Measurements from ENCODE around the gene TNF. TPM values are rescaled to one million over a fixed set of nuclear protein-coding genes. Genes with fewer than 3 reads are reported as not detected.

Gene TNF
- total RNA-seq, 1 donor from 2014 or later = 427 TPM

GRCh38 chr6:31619805-31620585 is 44.6 kb downstream of the TNF start:
- peak overlapping the region; percentile 98 for H3K27ac Mint-ChIP-seq
- no peaks in the 10 kb centered on the region for H3K9me3 Mint-ChIP-seq
- intact Hi-C loops (cut with micrococcal nuclease) = loop anchor here (1.0 to 5.0 kb wide), 19 partner anchors 22 to 1799 kb away; partner anchors contain the start of genes BAG6, CUTA, DDX39B and EHMT2
- H3K4me1 Mint-ChIP-seq (ENCODE audit: low read depth) = peaks cover 43% of the 10 kb centered on the region
- peak; percentile 98 for DNase-seq (ENCODE audit: low spot score)
- peak overlapping the region; percentile 79 for H3K4me3 Mint-ChIP-seq
- peaks cover 32% of the 10 kb centered on the region for H3K36me3 Mint-ChIP-seq (ENCODE audit: low read depth)
- H3K27me3 Mint-ChIP-seq (ENCODE audit: insufficient read depth) = no peaks in the 10 kb centered on the region

DNA sequence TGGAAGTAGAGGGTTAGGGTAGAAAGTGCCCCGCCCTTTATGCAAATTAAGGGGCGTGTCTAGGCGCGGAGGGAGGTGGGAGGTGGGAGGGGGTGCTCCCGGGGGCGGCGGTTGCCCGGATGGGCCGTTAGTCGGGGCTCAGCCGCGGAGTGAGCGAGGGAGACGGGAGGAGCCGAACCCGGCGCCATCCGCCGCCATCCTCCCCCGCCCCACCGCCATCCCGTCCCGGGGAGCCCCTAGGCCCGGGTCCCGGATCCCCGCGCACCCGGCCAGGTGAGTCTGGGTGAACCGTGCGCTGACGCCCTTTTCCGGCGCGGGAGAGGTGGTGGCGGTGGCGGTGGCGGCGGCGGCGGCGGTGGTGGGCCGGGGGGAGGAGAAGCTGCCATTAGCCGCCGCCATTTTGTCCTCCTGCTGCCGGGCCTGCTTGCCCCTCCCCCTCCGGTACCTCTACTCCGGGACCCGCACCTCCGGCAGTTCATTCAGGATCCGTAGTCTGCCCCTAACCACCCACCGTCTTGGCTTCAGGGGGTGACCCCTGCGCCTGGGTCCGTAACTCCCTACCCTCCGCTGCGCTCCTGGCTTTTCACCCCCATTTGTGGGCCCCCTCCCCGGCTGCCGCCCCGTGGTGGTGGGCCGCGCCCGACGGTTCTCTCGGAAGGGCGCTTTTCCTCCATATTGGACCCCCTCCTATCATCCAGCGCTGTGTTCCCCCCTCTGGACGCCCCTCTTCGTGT is 45.4 kb downstream of the TNF start, which contains the start of gene PRRC2A:
PRRC2A (plus strand) TSS at position 130 of the 734 bp plus-strand sequence. CDS start 2,075 bp downstream, outside the sequence.
- H3K4me1 Mint-ChIP-seq (ENCODE audit: low read depth) = peaks cover 43% of the 10 kb centered on the region

DNA sequence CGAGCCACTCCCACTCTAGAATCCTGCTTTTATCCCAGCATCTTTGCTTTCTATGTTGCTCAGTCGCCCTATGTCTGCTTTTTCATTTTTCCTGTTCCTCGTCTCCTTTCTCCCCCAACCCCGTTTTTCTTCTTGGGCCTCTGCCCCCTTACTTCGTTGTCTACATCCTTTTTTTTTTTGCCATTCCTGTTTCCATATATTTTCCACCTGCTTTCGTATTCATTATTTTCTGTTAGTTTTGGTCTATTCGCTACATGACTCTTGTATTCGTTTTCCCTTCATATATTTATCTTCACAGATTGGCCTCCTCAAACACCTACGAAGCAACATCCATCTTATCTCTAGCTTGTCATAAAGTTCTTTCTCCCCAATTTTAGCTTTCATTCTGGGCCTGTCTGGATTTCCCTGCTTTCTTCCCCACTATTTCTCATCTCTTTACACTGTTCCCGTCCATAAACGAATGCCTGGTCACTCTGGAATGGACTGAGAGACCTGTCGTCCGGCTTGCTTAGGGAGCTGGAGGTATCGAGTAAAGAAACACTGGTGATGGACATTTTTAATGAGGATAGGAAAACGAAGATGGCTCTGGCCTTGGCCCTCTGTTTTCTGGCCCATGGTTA is 46.1 kb downstream of the TNF start:
- intact Hi-C loops (cut with micrococcal nuclease) = loop anchor here (2.0 kb wide), 7 partner anchors 47 to 1797 kb away; partner anchors contain the start of genes CUTA, EHMT2, NEU1 and TNF
- Mint-ChIP-seq H3K4me3 (peak overlapping the region; percentile 97), H3K27me3 (ENCODE audit: insufficient read depth) (no peaks in the 10 kb centered on the region), H3K4me1 (ENCODE audit: low read depth) (peaks cover 41% of the 10 kb centered on the region), H3K9me3 (no peaks in the 10 kb centered on the region), H3K36me3 (ENCODE audit: low read depth) (peaks cover 47% of the 10 kb centered on the region), H3K27ac (peak overlapping the region; percentile 98)
- no peak for DNase-seq (ENCODE audit: low spot score)

More for the DNA sequence above, 45.4 kb downstream of the TNF start, which contains the start of gene PRRC2A:
- Mint-ChIP-seq H3K27ac (peak within 1 kb of the TSS; percentile 98), H3K36me3 (ENCODE audit: low read depth) (peaks cover 40% of the 10 kb centered on the region), H3K4me3 (peak within 1 kb of the TSS; percentile 97), H3K27me3 (ENCODE audit: insufficient read depth) (no peaks in the 10 kb centered on the region), H3K9me3 (no peaks in the 10 kb centered on the region)
- intact Hi-C loops (cut with micrococcal nuclease) = loop anchor here (1.0 to 2.0 kb wide), 18 partner anchors 22 to 1798 kb away; partner anchors contain the start of genes BAG6, CUTA, DDX39B and EHMT2
- peak; percentile 71 for DNase-seq (ENCODE audit: low spot score)

DNA sequence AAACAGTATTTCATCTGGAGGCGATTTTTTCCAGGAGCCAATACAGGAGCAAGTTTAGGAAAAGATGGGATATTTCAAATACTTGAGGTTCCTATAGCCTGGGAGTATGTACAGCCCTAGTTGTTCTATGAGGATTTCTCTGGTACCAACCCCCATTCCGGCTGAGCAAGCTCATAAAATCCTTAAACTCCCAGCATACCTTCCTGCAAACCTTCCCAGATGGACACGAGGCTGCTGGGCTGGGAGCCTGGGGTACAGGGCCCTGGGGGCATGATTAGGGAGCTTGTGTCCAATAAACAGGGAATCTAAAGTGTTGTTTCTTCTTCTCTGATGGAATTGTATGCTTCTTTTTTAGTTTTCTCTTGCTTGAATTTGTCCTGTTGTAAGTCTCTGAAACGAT is 46.6 kb downstream of the TNF start:
- Mint-ChIP-seq H3K4me1 (ENCODE audit: low read depth) (peaks cover 35% of the 10 kb centered on the region), H3K27ac (peak overlapping the region; percentile 98), H3K9me3 (no peaks in the 10 kb centered on the region), H3K27me3 (ENCODE audit: insufficient read depth) (no peaks in the 10 kb centered on the region), H3K4me3 (peak overlapping the region; percentile 97), H3K36me3 (ENCODE audit: low read depth) (peaks cover 49% of the 10 kb centered on the region)
- intact Hi-C loops (cut with micrococcal nuclease) = loop anchor here (2.0 kb wide), 7 partner anchors 47 to 1797 kb away; partner anchors contain the start of genes CUTA, EHMT2, NEU1 and TNF
- DNase-seq (ENCODE audit: low spot score) = no peak

DNA sequence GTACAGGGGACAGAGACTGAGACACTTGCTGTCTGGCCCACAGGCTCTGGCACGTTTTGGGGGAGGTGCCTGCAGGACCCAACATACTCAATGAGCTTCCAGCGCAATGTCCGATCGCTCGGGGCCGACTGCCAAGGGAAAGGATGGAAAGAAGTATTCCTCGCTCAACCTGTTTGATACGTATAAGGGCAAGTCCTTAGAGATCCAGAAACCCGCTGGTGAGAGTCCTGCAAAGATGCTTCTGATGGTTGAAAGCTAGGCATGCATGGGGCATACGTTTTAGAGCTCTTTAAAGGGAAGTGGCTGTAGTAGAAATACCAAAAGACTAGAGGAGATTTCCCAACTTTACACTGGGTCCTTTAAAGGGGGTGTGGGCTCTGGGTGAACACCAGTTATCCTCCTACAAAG is 47.3 kb downstream of the TNF start:
- DNase-seq (ENCODE audit: low spot score) = no peak
- intact Hi-C loops (cut with micrococcal nuclease) = no loop called here
- no peaks in the 10 kb centered on the region for H3K27me3 Mint-ChIP-seq (ENCODE audit: insufficient read depth)
- H3K4me1 Mint-ChIP-seq (ENCODE audit: low read depth) = peaks cover 41% of the 10 kb centered on the region
- H3K27ac Mint-ChIP-seq = peak overlapping the region; percentile 98
- peak overlapping the region; percentile 97 for H3K4me3 Mint-ChIP-seq
- peaks cover 56% of the 10 kb centered on the region for H3K36me3 Mint-ChIP-seq (ENCODE audit: low read depth)
- H3K9me3 Mint-ChIP-seq = no peaks in the 10 kb centered on the region

DNA sequence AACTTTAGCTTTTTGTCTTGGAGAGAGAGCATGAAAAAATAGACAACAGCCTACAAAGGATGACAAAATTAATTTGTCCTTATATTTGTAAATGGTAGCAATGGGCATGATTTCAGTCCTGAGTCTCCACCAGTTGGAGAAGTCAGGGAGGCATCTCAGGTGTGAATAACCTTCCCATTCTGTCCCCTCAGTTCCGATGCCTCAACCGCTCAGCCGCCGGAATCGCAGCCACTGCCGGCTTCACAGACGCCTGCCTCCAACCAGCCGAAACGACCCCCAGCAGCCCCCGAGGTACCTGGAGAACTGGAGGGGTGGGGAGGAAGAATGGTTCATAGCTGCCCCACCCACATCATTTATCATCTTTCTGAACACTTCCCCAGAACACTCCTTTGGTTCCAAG is 48.7 kb downstream of the TNF start:
- H3K4me1 Mint-ChIP-seq (ENCODE audit: low read depth) = peaks cover 43% of the 10 kb centered on the region
- H3K4me3 Mint-ChIP-seq = no peak overlapping the region
- no peak overlapping the region for H3K27ac Mint-ChIP-seq
- intact Hi-C loops (cut with micrococcal nuclease) = no loop called here
- no peak for DNase-seq (ENCODE audit: low spot score)
- no peaks in the 10 kb centered on the region for H3K27me3 Mint-ChIP-seq (ENCODE audit: insufficient read depth)
- H3K9me3 Mint-ChIP-seq = no peaks in the 10 kb centered on the region
- peaks cover 59% of the 10 kb centered on the region for H3K36me3 Mint-ChIP-seq (ENCODE audit: low read depth)

GRCh38 chr6:31626952-31627351 is 51.6 kb downstream of the TNF start:
- no peaks in the 10 kb centered on the region for H3K27me3 Mint-ChIP-seq (ENCODE audit: insufficient read depth)

GRCh38 chr6:31627690-31628287 is 52.4 kb downstream of the TNF start:
- no peaks in the 10 kb centered on the region for H3K27me3 Mint-ChIP-seq (ENCODE audit: insufficient read depth)
- intact Hi-C loops (cut with micrococcal nuclease) = no loop called here
- H3K4me3 Mint-ChIP-seq = no peak overlapping the region
- H3K27ac Mint-ChIP-seq = no peak overlapping the region
- H3K9me3 Mint-ChIP-seq = no peaks in the 10 kb centered on the region
- DNase-seq (ENCODE audit: low spot score) = no peak
- H3K4me1 Mint-ChIP-seq (ENCODE audit: low read depth) = peaks cover 27% of the 10 kb centered on the region
- peaks cover 69% of the 10 kb centered on the region for H3K36me3 Mint-ChIP-seq (ENCODE audit: low read depth)

More at GRCh38 chr6:31626952-31627351, 51.6 kb downstream of the TNF start:
- DNase-seq (ENCODE audit: low spot score) = no peak
- intact Hi-C loops (cut with micrococcal nuclease) = no loop called here
- Mint-ChIP-seq H3K4me1 (ENCODE audit: low read depth) (peaks cover 35% of the 10 kb centered on the region), H3K4me3 (no peak overlapping the region), H3K9me3 (no peaks in the 10 kb centered on the region), H3K36me3 (ENCODE audit: low read depth) (peaks cover 74% of the 10 kb centered on the region), H3K27ac (no peak overlapping the region)

Other genes with a start within 250 kb of the TNF start
- gene HLA-B, start 218.4 kb upstream of the TNF start, total RNA-seq = 3,770 and 3,814 TPM in 2 replicates
- 11.5 and 12.4 TPM in 2 replicates for gene MICA, start 172.0 kb upstream of the TNF start, total RNA-seq
- 36.1 and 37.5 TPM in 2 replicates for gene MICB, start 77.4 kb upstream of the TNF start, total RNA-seq
- not detected in 2 replicates for gene MCCD1, start 46.6 kb upstream of the TNF start, total RNA-seq
- 628 and 637 TPM in 2 replicates for gene DDX39B, start 33.6 kb upstream of the TNF start, total RNA-seq
- gene ATP6V1G2, start 29.0 kb upstream of the TNF start, total RNA-seq = 1.2 and 1.4 TPM in 2 replicates
- 18.2 and 18.9 TPM in 2 replicates for gene NFKBIL1, start 28.0 kb upstream of the TNF start, total RNA-seq
- 1,021 and 1,078 TPM in 2 replicates for gene LTA, start 3.3 kb upstream of the TNF start, total RNA-seq
- 270 and 277 TPM in 2 replicates for gene LTB, start 6.9 kb downstream of the TNF start, total RNA-seq
- 63.0 and 66.6 TPM in 2 replicates for gene LST1, start 10.7 kb downstream of the TNF start, total RNA-seq
- gene NCR3, start 17.4 kb downstream of the TNF start, total RNA-seq = 19.1 and 20.3 TPM in 2 replicates
- 55.5 and 61.5 TPM in 2 replicates for gene AIF1, start 39.7 kb downstream of the TNF start, total RNA-seq
- 281 and 283 TPM in 2 replicates for gene PRRC2A, start 45.1 kb downstream of the TNF start, total RNA-seq
- gene BAG6, start 77.1 kb downstream of the TNF start, total RNA-seq = 319 and 323 TPM in 2 replicates
- 1.8 and 3.7 TPM in 2 replicates for gene APOM, start 80.3 kb downstream of the TNF start, total RNA-seq
- 18.1 and 19.1 TPM in 2 replicates for gene C6orf47, start 85.2 kb downstream of the TNF start, total RNA-seq
- 34.8 and 37.2 TPM in 2 replicates for gene GPANK1, start 89.4 kb downstream of the TNF start, total RNA-seq
- gene CSNK2B, start 90.5 kb downstream of the TNF start, total RNA-seq = 302 and 308 TPM in 2 replicates
- 29.5 and 35.1 TPM in 2 replicates for gene LY6G5B, start 94.4 kb downstream of the TNF start, total RNA-seq
- 4.7 and 4.9 TPM in 2 replicates for gene LY6G5C, start 105.5 kb downstream of the TNF start, total RNA-seq
- gene ABHD16A, start 127.8 kb downstream of the TNF start, total RNA-seq = 45.7 and 46.5 TPM in 2 replicates
- gene LY6G6F, start 131.3 kb downstream of the TNF start, total RNA-seq = not detected in 2 replicates
- gene LY6G6D, start 139.8 kb downstream of the TNF start, total RNA-seq = not detected in 2 replicates
- not detected in 2 replicates for gene LY6G6C, start 146.2 kb downstream of the TNF start, total RNA-seq
- not detected in 2 replicates for gene MPIG6B, start 147.8 kb downstream of the TNF start, total RNA-seq
- 4.9 and 5.7 TPM in 2 replicates for gene DDAH2, start 153.7 kb downstream of the TNF start, total RNA-seq
- gene CLIC1, start 161.0 kb downstream of the TNF start, total RNA-seq = 398 and 399 TPM in 2 replicates
- 80.5 and 83.4 TPM in 2 replicates for gene MSH5, start 164.4 kb downstream of the TNF start, total RNA-seq
- 16.7 and 17.0 TPM in 2 replicates for gene SAPCD1, start 187.1 kb downstream of the TNF start, total RNA-seq
- gene VWA7, start 201.8 kb downstream of the TNF start, total RNA-seq = 2.9 and 5.0 TPM in 2 replicates
- gene VARS1, start 220.2 kb downstream of the TNF start, total RNA-seq = 150 and 161 TPM in 2 replicates
- 136 and 137 TPM in 2 replicates for gene LSM2, start 231.4 kb downstream of the TNF start, total RNA-seq
- gene HSPA1L, start 239.7 kb downstream of the TNF start, total RNA-seq = 2.2 and 2.9 TPM in 2 replicates
- gene HSPA1A, start 240.0 kb downstream of the TNF start, total RNA-seq = 173 and 175 TPM in 2 replicates